ENCODE results near the gene CSNK1A1.

- TF ChIP-seq CTCF (IDR thresholded peaks at IDR 0.05): no peak
- no peak for TF ChIP-seq POLR2AphosphoS5 (IDR thresholded peaks at IDR 0.05)
- TF ChIP-seq POLR2A (IDR thresholded peaks at IDR 0.05): no peak
- TF ChIP-seq EP300 (IDR thresholded peaks at IDR 0.05): no peak
Measured at GRCh38 chr5:149495673-149496072, 55.6 kb downstream of the CSNK1A1 start.
